AG04450 (cell line): ENCODE results near the gene ST8SIA1. TPM values are rescaled to one million over a fixed set of nuclear protein-coding genes. Genes with fewer than 3 reads are reported as not detected.
"Not testable (repeated sequence)": the region's sequence is repeated elsewhere in the genome, so short reads cannot be mapped to it uniquely, and the experiment has no call there.

Experiments used
- CTCF ChIA-PET: fragments of 300-600, 350-600 bp; formaldehyde crosslinking; extraction: SDS; loops from one replicate; lab custom pipeline; 2022; ENCODE audit warnings: antibody characterized with exemption, inconsistent platforms; lab: Charles Lee
- POLR2A ChIA-PET: fragments of 350-600 bp; formaldehyde crosslinking; extraction: SDS; loops from one replicate; lab custom pipeline; 2021; ENCODE audit warnings: antibody characterized with exemption, inconsistent platforms; lab: Yijun Ruan, JAX
- DNase-seq: peaks from one replicate; pipeline ENCODE4 v3.0.0-alpha.2; 2011; ENCODE audit warnings: low read depth, low spot score
- H3K27ac ChIP-seq: one replicate; pipeline ENCODE4 v1.5.1; 2012; ENCODE audit warnings: low read depth, low read length, control low read depth
- H3K27me3 ChIP-seq: one replicate; pipeline ENCODE4 v1.6.0; 2012; ENCODE audit warnings: low read length; ENCODE audit not compliant: control insufficient read depth, insufficient read depth
- H3K4me3 ChIP-seq: 2 replicates; pipeline ENCODE4 v1.5.1; 2011; ENCODE audit warnings: mild to moderate bottlenecking, low read depth, low read length, control low read depth
- H3K9me3 ChIP-seq: 2 replicates; pipeline ENCODE4 v1.5.1; 2012; ENCODE audit warnings: low read length; ENCODE audit not compliant: control insufficient read depth, insufficient read depth
- CTCF ChIP-seq: IDR thresholded peaks from 2 replicates; pipeline ENCODE4 v1.5.1; 2011; ENCODE audit warnings: low read depth, low read length, control low read depth, inconsistent platforms
- polyA plus RNA-seq: library from polyadenylated mRNA; depleted of rRNA; stranded (reverse); fragments of >200 nt; gene quantifications from 2 replicates; pipeline ENCODE4 v1.2.3, GENCODE V29; 2011; rRNA removed

The ST8SIA1 gene
- polyA plus RNA-seq, 1 experiment = 0.26 TPM

GRCh38 chr12:22169376-22169775 lies 165.1 kb downstream of the ST8SIA1 start:
- ChIA-PET CTCF (interaction anchor here (0.7 kb wide), 1 partner anchor 150 kb away, joined by 3 read pairs; no protein-coding TSS in a partner anchor), POLR2A (no interaction called here)
- no peak for TF ChIP-seq CTCF

GRCh38 chr12:22164139-22164538 lies 170.4 kb downstream of the ST8SIA1 start:
- Histone ChIP-seq H3K27me3 (no peaks in the 10 kb centered on the region), H3K4me3 (no peak overlapping the region), H3K27ac (no peak overlapping the region), H3K9me3 (no peaks in the 10 kb centered on the region)
- DNase-seq = no peak
- ChIA-PET POLR2A (no interaction called here), CTCF (no interaction called here)
- TF ChIP-seq CTCF = no peak

More at GRCh38 chr12:22169376-22169775, 165.1 kb downstream of the ST8SIA1 start:
- Histone ChIP-seq H3K4me3 (no peak overlapping the region), H3K27me3 (no peaks in the 10 kb centered on the region), H3K27ac (no peak overlapping the region), H3K9me3 (no peaks in the 10 kb centered on the region)
- DNase-seq = no peak

- POLR2A ChIA-PET = no interaction called here
- Histone ChIP-seq H3K27me3 (no peaks in the 10 kb centered on the region), H3K4me3 (no peak overlapping the region), H3K9me3 (no peaks in the 10 kb centered on the region), H3K27ac (no peak overlapping the region)
- no peak for DNase-seq
- CTCF ChIA-PET = no interaction called here
- TF ChIP-seq CTCF = no peak
These were observed 170.9 kb downstream of the ST8SIA1 start for GRCh38 chr12:22163594-22163993.

- H3K4me3 ChIP-seq = no peak overlapping the region
- TF ChIP-seq CTCF = no peak
- CTCF ChIA-PET = no interaction called here
- no peaks in the 10 kb centered on the region for H3K9me3 ChIP-seq
- DNase-seq = no peak
- no peaks in the 10 kb centered on the region for H3K27me3 ChIP-seq
- POLR2A ChIA-PET = no interaction called here
- H3K27ac ChIP-seq = no peak overlapping the region
These were observed 174.0 kb downstream of the ST8SIA1 start for GRCh38 chr12:22160396-22161003.

- H3K27me3 ChIP-seq, DNase-seq, H3K4me3 ChIP-seq, H3K9me3 ChIP-seq, H3K27ac ChIP-seq, CTCF ChIA-PET, POLR2A ChIA-PET: not testable (repeated sequence)
These were observed 185.2 kb downstream of the ST8SIA1 start for GRCh38 chr12:22149286-22149685.

- H3K27me3 ChIP-seq, H3K4me3 ChIP-seq, H3K27ac ChIP-seq, POLR2A ChIA-PET, DNase-seq, CTCF ChIA-PET, H3K9me3 ChIP-seq: not testable (repeated sequence)
These were observed 187.8 kb downstream of the ST8SIA1 start for GRCh38 chr12:22146686-22147085.

Other genes starting within 250 kb of the ST8SIA1 start
- gene C2CD5, start 209.8 kb upstream of the ST8SIA1 start, polyA plus RNA-seq = 26.4 and 38.3 TPM in 2 replicates